Right renal pelvis (tissue), 4 donors: ENCODE results near the gene CLRN2. TPM values are rescaled to one million over a fixed set of nuclear protein-coding genes. Genes with fewer than 3 reads are reported as not detected.
"Not testable (repeated sequence)": the region's sequence is repeated elsewhere in the genome, so short reads cannot be mapped to it uniquely, and the experiment has no call there.

Source experiments
- DNase-seq, 4 donors: peaks; one replicate each; pipeline ENCODE4 v3.0.0-alpha.2; 2013; ENCODE audit warnings: low read depth in 4 of 4, low spot score in 3 of 4, missing footprints in 1 of 4
- polyA plus RNA-seq, 4 donors: library from polyadenylated mRNA; unstranded; fragments of 120-200 nt; gene quantifications; one replicate each; pipeline ENCODE4 v1.2.1, GENCODE V29; 2013; ENCODE audit not compliant: insufficient read length in 4 of 4

The CLRN2 gene
- polyA plus RNA-seq, 4 donors = not detected

GRCh38 chr4:17537060-17537459, 22.1 kb downstream of the CLRN2 start:
- DNase-seq = not testable (repeated sequence)

GRCh38 chr4:17544205-17544604, 29.2 kb downstream of the CLRN2 start:
- DNase-seq = no peak

GRCh38 chr4:17544831-17545234, 29.9 kb downstream of the CLRN2 start:
- DNase-seq = no peak

GRCh38 chr4:17545374-17546140, 30.6 kb downstream of the CLRN2 start:
- no peak for DNase-seq

GRCh38 chr4:17546222-17546621, 31.3 kb downstream of the CLRN2 start:
- no peak for DNase-seq

- no peak for DNase-seq
Measured at GRCh38 chr4:17546678-17547077, 31.7 kb downstream of the CLRN2 start.

- DNase-seq = no peak
Measured at GRCh38 chr4:17550549-17550948, 35.6 kb downstream of the CLRN2 start.

GRCh38 chr4:17552427-17552826, 37.5 kb downstream of the CLRN2 start:
- DNase-seq = no peak

GRCh38 chr4:17554568-17554967, 39.6 kb downstream of the CLRN2 start:
- DNase-seq = no peak

GRCh38 chr4:17556498-17556897, 41.5 kb downstream of the CLRN2 start:
- DNase-seq = no peak

- no peak for DNase-seq
Measured at GRCh38 chr4:17557880-17558279, 42.9 kb downstream of the CLRN2 start.

GRCh38 chr4:17558941-17559708, 44.2 kb downstream of the CLRN2 start:
- DNase-seq = no peak

- DNase-seq = no peak
Measured at GRCh38 chr4:17559709-17560048, 44.7 kb downstream of the CLRN2 start.

GRCh38 chr4:17560065-17560673, 45.2 kb downstream of the CLRN2 start:
- DNase-seq = no peak

GRCh38 chr4:17561195-17561909, 46.4 kb downstream of the CLRN2 start:
- no peak for DNase-seq

GRCh38 chr4:17562157-17562556, 47.2 kb downstream of the CLRN2 start:
- no peak for DNase-seq

GRCh38 chr4:17565846-17566245, 50.9 kb downstream of the CLRN2 start:
- DNase-seq = no peak

- DNase-seq = no peak
Measured at GRCh38 chr4:17567271-17567670, 52.3 kb downstream of the CLRN2 start.

GRCh38 chr4:17574206-17574605, 59.2 kb downstream of the CLRN2 start:
- no peak for DNase-seq

GRCh38 chr4:17575177-17575576, 60.2 kb downstream of the CLRN2 start:
- DNase-seq = not testable (repeated sequence)
